GM12878 (cell line): ENCODE results near the gene C6orf15. TPM values are rescaled to one million over a fixed set of nuclear protein-coding genes. Genes with fewer than 3 reads are reported as not detected.

Experiments
- ATAC-seq: fragments of 200-7000 bp; cut with Tn5 transposase; 3 replicates; pipeline ENCODE4 v1.9.1; 2020; ENCODE audit warnings: mild to moderate bottlenecking, moderate library complexity
- BruUV-seq: library from RNA; stranded (reverse); fragments of 400-500 nt; replicated peaks from 2 replicates; lab custom pipeline; 2021; lab: Mats Ljungman, UMichigan
- CTCF ChIA-PET: fragments of 300-600 bp; sonication (Branson Sonifier 250); formaldehyde crosslinking; extraction: SDS; loops from one replicate; lab custom pipeline; 2021; ENCODE audit warnings: inconsistent platforms; lab: Yijun Ruan, JAX
- POLR2A ChIA-PET: fragments of 350-600 bp; formaldehyde crosslinking; extraction: SDS; loops from one replicate; lab custom pipeline; 2021; ENCODE audit warnings: inconsistent platforms; lab: Charles Lee
- RAD21 ChIA-PET: fragments of 300-600 bp; sonication (Branson Sonifier 250); formaldehyde crosslinking; loops from one replicate; lab custom pipeline; 2023; ENCODE audit warnings: antibody characterized with exemption; ENCODE audit not compliant: unreplicated experiment; lab: Charles Lee
- SMC1A ChIA-PET: fragments of 300-600 bp; sonication (Branson Sonifier 250); formaldehyde crosslinking; loops from one replicate; lab custom pipeline; 2023; ENCODE audit not compliant: unreplicated experiment, uncharacterized antibody; lab: Charles Lee
- DNase-seq: peaks from one replicate; pipeline ENCODE4 v3.0.0-alpha.2; 2011; ENCODE audit warnings: low read depth, low spot score
- FAIRE-seq: peaks from 3 replicates; lab custom pipeline; 2011; peaks lifted over from hg19 to GRCh38; lab: Jason Lieb, UNC
- H2AFZ ChIP-seq: 2 replicates; pipeline ENCODE4 v1.6.0; 2011; ENCODE audit warnings: low read depth, low read length, control low read depth; ENCODE audit not compliant: control insufficient read depth
- H3K27ac ChIP-seq: 2 replicates; pipeline ENCODE4 v1.5.1; 2011; ENCODE audit warnings: control low read depth; ENCODE audit not compliant: control insufficient read depth, insufficient read depth
- H3K27me3 ChIP-seq, 2 experiments: replicated peaks in 1 of 2; 2 replicates each; pipeline versions ENCODE4 v1.6.0 to v1.6.1; 2011; ENCODE audit warnings: low read length in 1 of 2; ENCODE audit not compliant: control insufficient read depth in 2 of 2, insufficient read depth in 2 of 2
- H3K36me3 ChIP-seq, 2 experiments: 2 replicates each; pipeline ENCODE4 v1.5.1; 2011; ENCODE audit warnings: low read length in 1 of 2; ENCODE audit not compliant: control insufficient read depth in 2 of 2, insufficient read depth in 2 of 2
- H3K4me1 ChIP-seq: 2 replicates; pipeline ENCODE4 v1.6.1; 2011; ENCODE audit warnings: mild to moderate bottlenecking, low read length, moderate library complexity, mixed read lengths; ENCODE audit not compliant: control insufficient read depth, insufficient read depth
- H3K4me2 ChIP-seq: 2 replicates; pipeline ENCODE4 v1.6.0; 2011; ENCODE audit warnings: control low read depth; ENCODE audit not compliant: control insufficient read depth, insufficient read depth
- H3K4me3 ChIP-seq: fragments of 200-600 bp; sonication (generic); 2 replicates; pipeline ENCODE4 v1.5.1; 2016
- H3K79me2 ChIP-seq: 2 replicates; pipeline ENCODE4 v1.6.0; 2011; ENCODE audit warnings: low read length; ENCODE audit not compliant: control insufficient read depth, insufficient read depth
- H3K9ac ChIP-seq: 2 replicates; pipeline ENCODE4 v1.8.0; 2011; ENCODE audit warnings: low read length, control low read depth, mixed read lengths; ENCODE audit not compliant: control insufficient read depth, insufficient read depth
- H3K9me3 ChIP-seq: replicated peaks from 3 replicates; pipeline ENCODE4 v1.5.1; 2011; ENCODE audit warnings: mild to moderate bottlenecking, low read length; ENCODE audit not compliant: control insufficient read depth, insufficient read depth
- H4K20me1 ChIP-seq: 2 replicates; pipeline ENCODE4 v1.6.0; 2011; ENCODE audit not compliant: control insufficient read depth, insufficient read depth
- MLLT1 ChIP-seq: fragments of 450-650 bp; IDR thresholded peaks from 2 replicates; pipeline ENCODE4 v1.6.1; 2016; ENCODE audit warnings: mild to moderate bottlenecking
- PBX3 ChIP-seq: IDR thresholded peaks from 2 replicates; pipeline ENCODE4 v1.6.1; 2011; ENCODE audit warnings: mild to moderate bottlenecking, low read depth, low read length, moderate library complexity; ENCODE audit not compliant: insufficient replicate concordance
- SIX5 ChIP-seq: IDR thresholded peaks from 2 replicates; pipeline ENCODE4 v1.6.1; 2011; ENCODE audit warnings: mild to moderate bottlenecking, low read depth, low read length, moderate library complexity; ENCODE audit not compliant: severe bottlenecking
- SKIL ChIP-seq: fragments of 450-650 bp; IDR thresholded peaks from 2 replicates; pipeline ENCODE4 v1.6.1; 2017; ENCODE audit warnings: mild to moderate bottlenecking, low read depth, inconsistent platforms; ENCODE audit not compliant: poor library complexity, severe bottlenecking
- SMAD5 ChIP-seq: IDR thresholded peaks from 2 replicates; pipeline ENCODE4 v1.6.1; 2016; ENCODE audit warnings: antibody characterized with exemption, low read depth
- WGBS: methylation state at CpG from one replicate; pipeline ENCODE4 v1.1.6; 2016; ENCODE audit warnings: low lambda C conversion rate; ENCODE audit not compliant: insufficient replicate concordance, insufficient coverage; ENCODE audit errors: missing lambda C conversion rate; 5-methylcytosine and 5-hydroxymethylcytosine counted together
- in situ Hi-C: fragments of 300-500 bp; cut with MboI; formaldehyde crosslinking; loops from 9 replicates; pipeline ENCODE4 v1.14.3; 2018; ENCODE audit warnings: mixed read lengths
- intact Hi-C: fragments of 100-400 bp; cut with micrococcal nuclease; formaldehyde crosslinking; loops from one replicate; pipeline ENCODE4 v1.14.2; 2022; ENCODE audit not compliant: unreplicated experiment
- polyA plus RNA-seq, 11 experiments: library from polyadenylated mRNA; depleted of rRNA in 4 of 11; unstranded in 6 of 11; stranded (reverse) in 5 of 11; fragments of >200 nt; fragmentation: Nextera tagmentation in 4 of 11; fragmentation: Illumina TruSeq in 1 of 11; extraction: Ambion mirVana in 4 of 11; extraction: Trizol in 1 of 11; gene quantifications; 1 replicate in 1 of 11; 2 replicates in 10 of 11; pipeline versions ENCODE4 v1.2.1 to v1.2.3, GENCODE V29; 2011 to 2016; ENCODE audit warnings: inconsistent platforms in 2 of 11, missing spikeins in 2 of 11, low read depth in 1 of 11
- total RNA-seq, 4 experiments: library from RNA; depleted of rRNA in 3 of 4; stranded (reverse); fragments of >200 nt in 3 of 4; fragmentation: Illumina TruSeq in 1 of 4; extraction: Trizol in 1 of 4; gene quantifications; 2 replicates each; pipeline versions ENCODE4 v1.2.1 to v1.2.3, GENCODE V29; 2013 to 2021

C6orf15 gene
- total and polyA plus RNA-seq, 10 of the 15 experiments (the other 5 are each of a cell fraction or from before 2014, with no cell fraction given), result not detected

GRCh38 chr6:31111712-31112111, 663 bp downstream of the C6orf15 start:
- H3K9ac ChIP-seq, result no peak overlapping the region
- DNase-seq, result no peak
- 33% methylated on average over 13 of the region's 13 CpGs for WGBS
- no peak for ATAC-seq
- H3K79me2 ChIP-seq, result no peaks in the 10 kb centered on the region
- H3K9me3 ChIP-seq, result no peaks in the 10 kb centered on the region
- no peaks in the 10 kb centered on the region for H4K20me1 ChIP-seq
- H3K4me3 ChIP-seq, result no peak overlapping the region
- no peak overlapping the region for H2AFZ ChIP-seq
- ChIA-PET SMC1A (no interaction called here), RAD21 (no interaction called here), CTCF (no interaction called here), POLR2A (interaction anchor here (0.5 kb wide), 1 partner anchor 504 kb away, joined by 4 read pairs; no protein-coding TSS in a partner anchor)
- in situ Hi-C loops (no loop called here), intact Hi-C loops (no loop called here)
- no TSS peak for BruUV-seq
- no peak overlapping the region for H3K27ac ChIP-seq
- H3K36me3 ChIP-seq, result no peaks in the 10 kb centered on the region
- no peaks in the 10 kb centered on the region for H3K4me1 ChIP-seq
- H3K27me3 ChIP-seq, result peaks cover 0 to 1% of the 10 kb centered on the region in 2 experiments; a peak in 3 of 4 replicates
- no peak overlapping the region for H3K4me2 ChIP-seq
- TF ChIP-seq PBX3 (no peak), SIX5 (no peak), SKIL (no peak), SMAD5 (no peak), MLLT1 (no peak)
- FAIRE-seq, result no peak
